SK-N-SH treated with all-trans-retinoic acid at 6 μM for 48 hours (cell line): ENCODE data around the gene TIMM21.

Experiments
- ATAC-seq: fragments of 200-7000 bp; cut with Tn5 transposase; 3 replicates; pipeline ENCODE4 v1.9.1; 2020; ENCODE audit warnings: mild to moderate bottlenecking, moderate library complexity
- ARNTL ChIP-seq: fragments of 450-650 bp; formaldehyde crosslinking; IDR thresholded peaks from 2 replicates; pipeline ENCODE4 v1.5.0; 2020; ENCODE audit warnings: low read depth, mild to moderate bottlenecking, moderate library complexity, borderline replicate concordance
- BACH2 ChIP-seq: fragments of 250-450 bp; sonication (Bioruptor Pico); IDR thresholded peaks from 2 replicates; pipeline ENCODE4 v1.9.0; 2021; ENCODE audit warnings: mild to moderate bottlenecking, borderline replicate concordance
- CSDC2 ChIP-seq: fragments of 250-450 bp; sonication (Bioruptor Pico); IDR thresholded peaks from 2 replicates; pipeline ENCODE4 v1.5.0; 2020; ENCODE audit warnings: mild to moderate bottlenecking, moderate library complexity
- CSRNP3 ChIP-seq: fragments of 250-450 bp; sonication (Bioruptor Pico); IDR thresholded peaks from 2 replicates; pipeline ENCODE4 v1.5.1; 2021; ENCODE audit warnings: mild to moderate bottlenecking, moderate library complexity
- ESRRG ChIP-seq: fragments of 250-450 bp; sonication (Bioruptor Pico); IDR thresholded peaks from 2 replicates; pipeline ENCODE4 v1.6.1; 2021; ENCODE audit warnings: mild to moderate bottlenecking
- GLIS3 ChIP-seq: fragments of 250-450 bp; sonication (Bioruptor Pico); IDR thresholded peaks from 2 replicates; pipeline ENCODE4 v1.5.0; 2020; ENCODE audit warnings: mild to moderate bottlenecking, moderate library complexity
- ISL1 ChIP-seq: fragments of 250-450 bp; sonication (Bioruptor Pico); IDR thresholded peaks from 2 replicates; pipeline ENCODE4 v2.1.2; 2022; ENCODE audit warnings: mild to moderate bottlenecking, moderate library complexity
- OSR1 ChIP-seq: fragments of 250-450 bp; sonication (Bioruptor Pico); IDR thresholded peaks from 2 replicates; pipeline ENCODE4 v1.8.0; 2022; ENCODE audit warnings: moderate library complexity, mild to moderate bottlenecking, inconsistent platforms
- PATZ1 ChIP-seq: fragments of 250-450 bp; sonication (Bioruptor Pico); IDR thresholded peaks from 2 replicates; pipeline ENCODE4 v1.8.0; 2020; ENCODE audit warnings: mild to moderate bottlenecking, moderate library complexity, borderline replicate concordance
- POU6F1 ChIP-seq: fragments of 250-450 bp; sonication (Bioruptor Pico); IDR thresholded peaks from 2 replicates; pipeline ENCODE4 v1.8.0; 2021; ENCODE audit warnings: low read depth, mild to moderate bottlenecking, moderate library complexity, borderline replicate concordance
- PPARA ChIP-seq: fragments of 250-450 bp; sonication (Bioruptor Pico); IDR thresholded peaks from 2 replicates; pipeline ENCODE4 v1.5.0; 2020; ENCODE audit warnings: mild to moderate bottlenecking, borderline replicate concordance
- RARB ChIP-seq: fragments of 250-450 bp; sonication (Bioruptor Pico); IDR thresholded peaks from 2 replicates; pipeline ENCODE4 v1.8.0; 2021; ENCODE audit warnings: mild to moderate bottlenecking, moderate library complexity
- SNAI2 ChIP-seq: fragments of 250-450 bp; sonication (Bioruptor Pico); IDR thresholded peaks from 2 replicates; pipeline ENCODE4 v1.5.0; 2020; ENCODE audit warnings: mild to moderate bottlenecking, moderate library complexity
- TCF4 ChIP-seq: fragments of 250-450 bp; sonication (Bioruptor Pico); IDR thresholded peaks from 2 replicates; pipeline ENCODE4 v1.8.0; 2021; ENCODE audit warnings: mild to moderate bottlenecking, moderate library complexity, borderline replicate concordance
- TOX ChIP-seq: fragments of 250-450 bp; sonication (Bioruptor Pico); IDR thresholded peaks from 2 replicates; pipeline ENCODE4 v1.8.0; 2021; ENCODE audit warnings: mild to moderate bottlenecking, moderate library complexity, borderline replicate concordance
- TSHZ2 ChIP-seq: fragments of 250-450 bp; sonication (Bioruptor Pico); IDR thresholded peaks from 2 replicates; pipeline ENCODE4 v1.5.0; 2020; ENCODE audit warnings: mild to moderate bottlenecking, moderate library complexity
- ZC3H10 ChIP-seq: fragments of 250-450 bp; sonication (Bioruptor Pico); IDR thresholded peaks from 2 replicates; pipeline ENCODE4 v1.5.1; 2021; ENCODE audit warnings: mild to moderate bottlenecking, moderate library complexity
- ZFP3 ChIP-seq: fragments of 250-450 bp; sonication (Bioruptor Pico); IDR thresholded peaks from 2 replicates; pipeline ENCODE4 v1.5.0; 2020; ENCODE audit warnings: mild to moderate bottlenecking, moderate library complexity
- ZNF565 ChIP-seq: fragments of 450-650 bp; formaldehyde crosslinking; conservative IDR thresholded peaks from 2 replicates; pipeline ENCODE4 v1.5.0; 2020; ENCODE audit warnings: low read depth, mild to moderate bottlenecking, moderate library complexity
- ZNF70 ChIP-seq: fragments of 450-650 bp; formaldehyde crosslinking; IDR thresholded peaks from 2 replicates; pipeline ENCODE4 v1.5.0; 2020; ENCODE audit warnings: mild to moderate bottlenecking, moderate library complexity
- TF ChIP-seq, protein P1 (sequence below): fragments of 250-450 bp; sonication (Bioruptor Pico); IDR thresholded peaks from 2 replicates; pipeline ENCODE4 v1.5.1; 2020; ENCODE audit warnings: low read depth, mild to moderate bottlenecking, moderate library complexity

Gene TIMM21

DNA sequence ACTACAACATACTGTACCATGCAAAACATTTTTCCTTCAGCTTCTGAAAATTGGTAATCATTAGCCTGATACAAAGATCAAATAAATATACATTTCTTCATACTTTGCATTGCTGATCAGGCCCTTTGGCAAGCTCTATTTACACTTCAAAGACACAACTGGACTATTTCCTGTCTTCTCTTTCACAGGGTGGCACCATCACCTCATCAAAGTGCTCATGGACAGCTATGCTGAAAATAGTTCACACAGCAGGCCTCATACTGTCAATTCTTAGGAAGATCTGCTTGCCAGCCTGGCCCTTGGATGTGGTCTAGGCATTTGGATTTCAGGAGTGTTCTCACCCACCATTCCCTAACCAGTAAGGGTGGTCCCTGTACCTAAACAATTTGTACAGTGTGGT, 34.6 kb upstream of the TIMM21 start:
- ATAC-seq: no peak
- no peak for TF ChIP-seq ARNTL (CRISPR knock-in tag)
- no peak for TF ChIP-seq OSR1
- TF ChIP-seq ZC3H10 (CRISPR knock-in tag): no peak
- TF ChIP-seq BACH2 (CRISPR knock-in tag): no peak
- TF ChIP-seq GLIS3 (CRISPR knock-in tag): no peak
- TF ChIP-seq TCF4: no peak
- no peak for TF ChIP-seq RARB (CRISPR knock-in tag)
- no peak for TF ChIP-seq TOX (CRISPR knock-in tag)
- TF ChIP-seq CSDC2 (CRISPR knock-in tag): no peak
- TF ChIP-seq, protein P1, sequence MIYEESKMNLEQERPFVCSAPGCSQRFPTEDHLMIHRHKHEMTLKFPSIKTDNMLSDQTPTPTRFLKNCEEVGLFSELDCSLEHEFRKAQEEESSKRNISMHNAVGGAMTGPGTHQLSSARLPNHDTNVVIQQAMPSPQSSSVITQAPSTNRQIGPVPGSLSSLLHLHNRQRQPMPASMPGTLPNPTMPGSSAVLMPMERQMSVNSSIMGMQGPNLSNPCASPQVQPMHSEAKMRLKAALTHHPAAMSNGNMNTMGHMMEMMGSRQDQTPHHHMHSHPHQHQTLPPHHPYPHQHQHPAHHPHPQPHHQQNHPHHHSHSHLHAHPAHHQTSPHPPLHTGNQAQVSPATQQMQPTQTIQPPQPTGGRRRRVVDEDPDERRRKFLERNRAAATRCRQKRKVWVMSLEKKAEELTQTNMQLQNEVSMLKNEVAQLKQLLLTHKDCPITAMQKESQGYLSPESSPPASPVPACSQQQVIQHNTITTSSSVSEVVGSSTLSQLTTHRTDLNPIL (CRISPR knock-in tag): no peak
- TF ChIP-seq ZNF70 (CRISPR knock-in tag): no peak
- no peak for TF ChIP-seq ESRRG (CRISPR knock-in tag)
- TF ChIP-seq ZNF565 (CRISPR knock-in tag): no peak
- no peak for TF ChIP-seq PATZ1
- TF ChIP-seq ISL1 (CRISPR knock-in tag): no peak
- no peak for TF ChIP-seq POU6F1
- no peak for TF ChIP-seq CSRNP3 (CRISPR knock-in tag)
- no peak for TF ChIP-seq SNAI2 (CRISPR knock-in tag)
- no peak for TF ChIP-seq TSHZ2 (CRISPR knock-in tag)
- no peak for TF ChIP-seq PPARA (CRISPR knock-in tag)

DNA sequence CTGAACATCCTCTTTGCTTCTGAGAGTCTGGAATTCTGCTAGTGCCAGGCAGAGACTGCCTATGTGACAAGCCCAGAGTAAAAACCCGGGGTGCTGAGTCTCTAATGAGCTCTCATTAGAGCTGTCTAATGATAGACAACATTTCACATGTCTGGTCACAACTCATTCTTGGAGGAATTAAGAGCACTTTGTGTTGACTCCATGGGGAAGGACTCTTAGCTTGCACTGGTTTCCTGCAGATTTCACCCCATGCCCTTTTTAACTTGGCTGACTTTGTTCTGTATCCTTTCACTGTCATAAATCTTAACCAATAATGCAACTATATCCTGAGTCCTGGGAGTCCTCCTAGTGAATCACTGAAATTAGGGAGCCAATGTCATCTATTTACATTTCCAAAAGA, 34.2 kb upstream of the TIMM21 start:
- TF ChIP-seq PATZ1 (no peak), GLIS3 (CRISPR knock-in tag) (no peak), OSR1 (no peak), TSHZ2 (CRISPR knock-in tag) (no peak), ZFP3 (CRISPR knock-in tag) (no peak), CSRNP3 (CRISPR knock-in tag) (no peak), PPARA (CRISPR knock-in tag) (no peak), TCF4 (no peak)
- ATAC-seq: no peak
